K562 treated with DMSO at 1 percent for 48 hours (cell line): Measurements from ENCODE around the gene TCEAL4. TPM values are rescaled to one million over a fixed set of nuclear protein-coding genes. Genes with fewer than 3 reads are reported as not detected.

Experiments used
- total RNA-seq: library from RNA; unstranded; fragments of 300-600 nt; gene quantifications from 2 replicates; pipeline ENCODE4 v1.2.3, GENCODE V29; 2022; ENCODE audit warnings: low replicate concordance; ENCODE audit errors: extremely low read depth

Gene TCEAL4
- total RNA-seq: not detected in 2 replicates

GRCh38 chrX:103585411-103586313, at the start of gene TCEAL4:
TCEAL4 (plus strand) TSS chrX:103585515; CDS start chrX:103586676, 1,161 bp downstream.

GRCh38 chrX:103607364-103608305, 22.3 kb downstream of the TCEAL4 start, which contains the start of gene TCEAL3:
TCEAL3 (plus strand) TSS chrX:103607963; CDS start chrX:103609065, 1,102 bp downstream.

GRCh38 chrX:103628386-103629317, 43.3 kb downstream of the TCEAL4 start, which contains the start of gene TCEAL1:
TCEAL1 (plus strand) TSS chrX:103628975; CDS start chrX:103629917, 942 bp downstream.

Other genes with a start within 250 kb of the TCEAL4 start
- not detected in 2 replicates for gene TCEAL9, start 229.0 kb upstream of the TCEAL4 start, total RNA-seq
- gene BEX3, start 209.0 kb upstream of the TCEAL4 start, total RNA-seq: not detected in 2 replicates
- not detected in 2 replicates for gene RAB40A, start 66.0 kb upstream of the TCEAL4 start, total RNA-seq
- gene TCEAL3, start 22.4 kb downstream of the TCEAL4 start, total RNA-seq: not detected in 2 replicates
- gene TCEAL1, start 43.5 kb downstream of the TCEAL4 start, total RNA-seq: not detected in 2 replicates
- gene MORF4L2, start 101.2 kb downstream of the TCEAL4 start, total RNA-seq: not detected in 2 replicates
- gene TMEM31, start 125.4 kb downstream of the TCEAL4 start, total RNA-seq: not detected in 2 replicates
- gene PLP1, start 191.3 kb downstream of the TCEAL4 start, total RNA-seq: not detected in 2 replicates
- not detected in 2 replicates for gene RAB9B, start 246.7 kb downstream of the TCEAL4 start, total RNA-seq